NOMO-1 (cell line): Measurements from ENCODE around the gene ANAPC5.
"Not testable (repeated sequence)": the region's sequence is repeated elsewhere in the genome, so short reads cannot be mapped to it uniquely, and the experiment has no call there.

Source experiments
- DNase-seq, 2 experiments: peaks; one replicate each; lab custom pipeline; 2025; ENCODE audit not compliant: unreplicated experiment in 2 of 2; lab: John Stamatoyannopoulos, UW

Gene ANAPC5, protein sequence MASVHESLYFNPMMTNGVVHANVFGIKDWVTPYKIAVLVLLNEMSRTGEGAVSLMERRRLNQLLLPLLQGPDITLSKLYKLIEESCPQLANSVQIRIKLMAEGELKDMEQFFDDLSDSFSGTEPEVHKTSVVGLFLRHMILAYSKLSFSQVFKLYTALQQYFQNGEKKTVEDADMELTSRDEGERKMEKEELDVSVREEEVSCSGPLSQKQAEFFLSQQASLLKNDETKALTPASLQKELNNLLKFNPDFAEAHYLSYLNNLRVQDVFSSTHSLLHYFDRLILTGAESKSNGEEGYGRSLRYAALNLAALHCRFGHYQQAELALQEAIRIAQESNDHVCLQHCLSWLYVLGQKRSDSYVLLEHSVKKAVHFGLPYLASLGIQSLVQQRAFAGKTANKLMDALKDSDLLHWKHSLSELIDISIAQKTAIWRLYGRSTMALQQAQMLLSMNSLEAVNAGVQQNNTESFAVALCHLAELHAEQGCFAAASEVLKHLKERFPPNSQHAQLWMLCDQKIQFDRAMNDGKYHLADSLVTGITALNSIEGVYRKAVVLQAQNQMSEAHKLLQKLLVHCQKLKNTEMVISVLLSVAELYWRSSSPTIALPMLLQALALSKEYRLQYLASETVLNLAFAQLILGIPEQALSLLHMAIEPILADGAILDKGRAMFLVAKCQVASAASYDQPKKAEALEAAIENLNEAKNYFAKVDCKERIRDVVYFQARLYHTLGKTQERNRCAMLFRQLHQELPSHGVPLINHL

DNA sequence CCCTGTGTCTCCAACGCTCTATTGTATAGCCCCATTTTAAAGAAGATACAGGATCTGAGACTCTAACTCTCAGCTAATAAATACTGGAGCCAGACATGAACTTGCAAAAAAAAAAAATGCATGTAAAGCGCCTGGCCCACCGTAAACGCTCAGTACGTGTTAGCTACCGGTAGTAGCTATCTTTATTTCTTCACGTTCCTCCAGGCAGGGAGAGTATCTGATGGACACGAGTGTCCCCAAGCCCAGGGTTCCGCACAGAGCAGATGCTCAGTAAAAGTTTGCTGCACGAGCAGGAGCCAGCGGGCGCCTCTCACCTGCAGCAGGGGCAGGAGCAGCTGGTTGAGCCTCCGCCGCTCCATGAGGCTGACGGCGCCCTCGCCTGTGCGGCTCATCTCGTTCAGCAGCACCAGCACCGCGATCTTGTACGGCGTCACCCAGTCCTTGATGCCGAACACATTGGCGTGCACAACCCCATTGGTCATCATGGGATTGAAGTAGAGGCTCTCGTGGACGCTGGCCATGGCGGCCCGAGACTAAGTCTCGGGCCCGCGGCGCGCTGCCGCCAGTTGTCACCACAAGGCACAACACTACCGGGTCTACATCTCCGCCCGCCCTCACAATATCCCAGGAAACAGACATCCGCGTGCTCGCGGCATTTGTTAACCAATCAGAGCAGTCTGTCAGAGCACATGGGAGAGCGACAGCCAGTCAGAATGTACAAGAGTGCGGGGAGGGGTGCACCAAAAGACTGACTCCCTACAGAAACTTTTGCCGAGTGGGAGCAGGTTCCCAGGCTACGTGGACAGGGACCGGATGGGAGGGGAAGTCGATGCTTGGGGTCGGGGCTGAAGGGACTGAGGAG, at the start of gene ANAPC5:
TSS of gene ANAPC5 (minus strand) at position 592 of the 862 bp plus-strand sequence. CDS start at position 521, 71 bp downstream.
- peak; percentile 97 to 99 for DNase-seq

DNA sequence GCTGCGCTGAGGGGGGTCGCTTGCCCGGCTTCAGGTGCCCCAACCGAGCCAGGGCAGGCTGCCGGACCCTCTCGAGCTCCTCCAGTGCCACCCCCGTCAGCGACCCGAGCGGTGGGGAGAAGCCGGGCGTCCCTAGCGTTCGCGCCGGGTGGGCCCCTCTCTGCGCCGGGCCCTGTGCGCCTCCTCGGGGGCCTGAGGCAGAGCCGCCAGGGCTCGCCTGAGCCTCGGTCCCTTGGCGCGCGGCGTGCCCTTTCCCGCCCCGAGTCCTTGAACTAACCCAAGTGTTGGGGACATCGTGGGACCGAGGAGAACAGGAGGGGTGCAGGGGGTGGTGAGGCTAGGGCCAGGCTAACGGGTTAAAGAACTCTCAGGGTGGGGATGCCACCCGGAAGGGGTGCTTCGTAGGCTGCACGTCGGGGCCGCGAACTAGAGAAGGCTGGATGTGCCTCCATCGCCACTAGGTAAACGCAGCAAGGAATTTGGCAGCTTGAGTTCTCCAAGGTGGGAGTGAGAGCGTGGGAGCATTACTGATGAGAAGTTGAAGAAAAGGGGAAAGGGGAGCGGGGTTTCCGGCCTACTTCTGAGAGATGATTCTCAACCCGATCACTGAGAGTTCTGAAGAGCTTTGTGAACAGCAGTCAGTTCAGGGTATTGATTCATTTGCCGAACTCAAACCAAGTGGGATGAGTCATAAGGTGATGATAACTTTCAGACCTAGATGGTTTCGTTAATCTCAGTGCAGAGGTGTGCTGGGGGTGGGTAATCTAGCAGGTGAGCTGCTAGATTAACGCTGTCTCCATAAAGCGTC, 48.3 kb upstream of the ANAPC5 start:
- peak; percentile 29 to 34 for DNase-seq

DNA sequence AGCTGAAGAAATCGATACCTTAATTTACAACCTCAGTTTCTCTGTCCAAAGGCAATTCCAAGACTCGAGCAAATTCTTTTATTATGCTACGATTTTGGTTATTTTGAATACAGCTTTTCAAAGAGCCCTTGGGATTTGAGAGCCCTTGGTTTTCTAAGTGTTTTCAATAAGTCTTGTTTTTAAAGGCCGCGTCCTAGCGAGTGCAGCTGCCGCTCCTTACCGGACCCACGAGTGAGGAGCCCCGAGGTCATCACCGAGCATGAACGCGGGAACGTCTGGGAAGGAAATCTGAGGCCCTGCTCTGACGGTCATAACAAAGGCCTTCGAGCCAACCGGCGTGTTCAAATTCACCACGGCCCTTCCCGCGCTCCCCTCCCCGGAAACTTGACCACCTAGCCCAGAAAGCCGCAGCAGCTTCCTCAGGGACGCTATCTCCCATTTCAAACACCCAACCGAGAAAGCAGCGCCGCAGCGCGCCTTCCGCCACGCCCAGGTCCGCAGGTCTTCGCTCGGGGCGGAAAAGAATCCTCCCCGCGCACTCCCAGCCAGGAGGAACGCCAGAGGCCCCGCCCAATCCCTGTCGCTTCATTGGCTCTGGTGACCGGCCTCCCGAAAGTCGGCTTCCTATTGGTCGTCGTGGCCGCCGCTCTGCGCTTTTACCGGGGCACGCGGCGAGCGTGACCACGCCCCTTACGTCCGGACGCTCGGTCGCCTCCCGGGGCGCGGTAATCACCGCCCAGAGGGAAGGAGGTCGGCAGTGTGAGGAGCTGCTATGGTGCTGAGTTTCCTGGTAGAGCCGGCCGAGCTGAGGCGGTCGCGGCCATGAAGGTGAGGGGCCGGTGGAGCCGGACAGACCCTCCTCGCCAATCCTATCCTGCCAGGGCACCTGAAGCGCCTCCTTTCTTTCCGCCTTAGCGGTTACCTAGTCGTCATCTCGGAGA, 47.5 kb upstream of the ANAPC5 start, which contains the start of gene RNF34:
TSS of gene RNF34 (plus strand) at position 728 of the 941 bp plus-strand sequence. CDS start at position 823, 95 bp downstream.
- DNase-seq = peak; percentile 98 to 99

DNA sequence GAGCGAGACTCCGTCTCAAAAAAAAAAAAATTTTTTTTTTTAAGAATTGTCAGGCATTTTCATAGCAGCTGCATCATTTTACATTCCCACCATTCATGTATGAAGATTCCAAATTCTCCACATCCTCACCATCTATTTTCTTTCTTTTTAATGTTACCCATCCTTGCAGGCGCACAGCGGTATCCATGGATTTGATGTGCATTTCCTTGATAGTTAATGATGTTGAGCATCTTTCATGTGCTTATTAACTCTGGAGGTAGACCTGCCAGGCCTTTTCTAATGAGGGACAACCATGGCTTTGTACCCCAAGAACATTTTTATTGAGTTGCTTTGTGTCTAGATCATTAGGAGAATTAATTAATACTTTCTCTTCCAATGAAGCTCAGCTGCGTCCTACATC, 46.1 kb upstream of the ANAPC5 start:
- no peak for DNase-seq

DNA sequence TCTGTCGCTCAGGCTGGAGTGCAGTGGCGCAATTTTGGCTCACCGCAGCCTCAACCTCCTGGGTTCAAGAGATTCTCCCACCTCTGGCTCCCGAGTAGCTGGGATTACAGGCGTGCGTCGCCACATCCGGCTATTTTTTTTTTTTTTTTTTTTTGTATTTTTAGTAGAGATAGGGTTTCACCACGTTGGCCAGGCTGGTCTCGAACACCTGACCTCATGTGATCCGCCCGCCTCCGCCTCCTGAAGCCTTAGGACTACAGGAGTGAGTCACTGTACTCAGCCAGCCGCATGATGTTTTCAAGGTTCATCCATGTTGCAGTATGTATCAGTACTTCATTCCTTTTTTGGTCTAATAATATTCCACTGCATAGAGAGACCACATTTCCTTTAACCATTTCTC, 45.3 kb upstream of the ANAPC5 start:
- no peak for DNase-seq

DNA sequence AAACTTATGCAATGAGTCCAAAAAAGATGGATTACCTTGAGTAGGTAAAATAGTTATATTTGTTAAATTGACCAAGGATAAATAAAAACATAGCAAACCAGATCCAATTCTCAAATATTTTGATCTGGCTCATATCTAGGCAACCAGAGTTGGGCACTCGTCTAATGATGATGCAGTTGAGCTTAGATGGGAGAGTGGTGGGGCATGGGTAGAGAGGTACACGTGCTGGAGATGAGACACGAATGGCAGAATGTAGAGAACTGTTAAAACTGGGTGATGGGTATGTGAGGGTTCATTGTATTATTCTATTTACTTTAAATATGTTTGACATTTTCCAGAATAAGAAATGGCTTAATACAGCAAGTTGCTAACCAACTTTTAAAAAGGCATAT, 40.1 kb upstream of the ANAPC5 start:
- DNase-seq = no peak

DNA sequence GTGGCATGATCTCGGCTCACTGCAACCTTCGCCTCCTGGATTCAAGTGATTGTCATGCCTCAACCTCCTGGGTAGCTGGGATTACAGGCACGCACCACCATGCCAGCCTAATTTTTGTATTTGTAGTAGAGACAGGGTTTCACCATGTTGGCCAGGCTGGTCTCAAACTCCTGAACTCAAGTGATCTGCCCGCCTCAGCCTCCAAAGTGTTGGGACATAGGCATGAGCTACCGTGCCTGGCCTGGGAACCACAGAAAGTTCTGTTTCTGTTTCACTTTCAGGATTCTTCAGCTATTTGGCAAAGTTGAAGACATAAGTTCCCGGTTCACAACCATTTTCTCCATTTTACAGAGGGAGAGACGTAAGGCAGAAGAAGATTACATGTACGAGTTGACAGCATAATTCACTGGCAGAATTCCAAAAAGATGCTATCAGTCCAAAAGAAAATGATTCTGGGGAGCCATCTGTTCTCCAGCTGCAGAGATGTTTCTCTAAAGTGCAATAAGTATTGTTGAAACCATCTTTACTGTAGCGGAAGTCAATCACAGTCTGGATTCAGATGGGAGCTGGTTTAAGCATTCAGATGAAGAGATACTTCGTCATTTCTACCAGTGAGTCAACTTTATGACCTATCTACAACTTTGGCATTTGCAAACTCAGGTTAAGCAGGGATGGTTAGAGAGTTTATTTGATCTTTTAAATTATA, 39.6 kb upstream of the ANAPC5 start:
- DNase-seq = peak; percentile 80 to 85

DNA sequence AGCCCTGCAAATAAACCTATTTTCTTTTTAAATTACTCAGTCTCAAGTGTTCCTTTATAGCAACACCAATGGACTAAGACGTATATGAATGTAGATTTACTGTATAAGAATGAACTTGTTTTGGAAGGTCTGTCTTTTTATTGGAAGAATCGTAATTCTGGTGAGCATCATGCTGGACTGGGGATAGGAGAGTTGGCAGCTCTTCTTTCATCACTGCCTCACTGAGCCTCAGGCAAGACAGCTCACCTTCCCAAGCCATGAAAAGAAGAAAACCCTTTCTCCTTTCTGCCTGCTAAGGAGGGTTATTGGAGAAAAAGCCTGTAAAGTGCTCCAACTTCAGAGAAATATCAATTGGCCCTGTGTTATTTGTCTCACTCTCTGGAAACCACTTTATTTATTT, 38.6 kb upstream of the ANAPC5 start:
- no peak for DNase-seq

DNA sequence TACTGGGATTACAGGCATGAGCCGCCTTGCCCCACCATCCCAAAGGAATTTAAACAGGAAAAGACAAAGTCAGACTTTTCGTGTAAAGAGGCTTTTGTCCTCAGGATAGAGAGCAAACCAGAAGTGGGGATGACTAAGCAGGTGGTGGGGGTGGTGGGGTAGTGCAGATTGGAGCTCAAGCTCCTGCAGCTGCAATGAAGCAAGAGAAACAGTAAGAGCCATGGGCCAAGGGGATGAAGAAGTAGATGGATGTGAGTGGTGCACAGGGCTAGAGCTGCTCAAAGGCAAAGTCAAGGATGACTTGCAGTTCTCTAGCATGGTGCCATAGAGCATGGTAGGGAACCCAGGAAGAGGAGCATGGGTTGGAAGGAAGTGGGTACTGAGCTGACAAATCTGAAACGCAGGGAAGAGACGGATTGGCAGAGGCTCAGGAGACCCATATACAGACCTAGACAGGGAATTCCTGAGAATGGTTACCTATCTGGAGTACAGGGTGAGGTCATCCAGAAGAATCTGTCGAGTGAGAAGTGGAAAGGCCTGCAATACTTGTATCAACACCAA, 36.3 kb upstream of the ANAPC5 start:
- peak; percentile 88 to 90 for DNase-seq

DNA sequence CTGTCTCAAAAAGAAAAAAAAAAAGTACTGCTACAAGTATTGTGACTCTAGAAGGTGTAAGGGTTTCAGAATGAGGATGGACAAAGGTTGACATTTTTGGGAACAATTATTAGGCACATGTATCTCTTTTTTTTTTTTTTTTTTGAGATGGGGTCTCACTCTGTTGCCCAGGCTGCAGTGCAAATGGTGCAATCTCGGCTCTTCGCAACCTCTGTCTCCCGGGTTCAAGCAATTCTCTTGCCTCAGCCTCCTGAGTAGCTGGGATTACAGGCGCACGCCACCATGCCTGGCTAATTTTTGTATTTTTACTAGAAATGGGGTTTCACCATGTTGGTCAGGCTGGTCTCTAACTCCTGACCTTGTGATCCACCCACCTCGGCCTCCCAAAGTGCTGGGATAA, 32.7 kb upstream of the ANAPC5 start:
- DNase-seq = not testable (repeated sequence)

DNA sequence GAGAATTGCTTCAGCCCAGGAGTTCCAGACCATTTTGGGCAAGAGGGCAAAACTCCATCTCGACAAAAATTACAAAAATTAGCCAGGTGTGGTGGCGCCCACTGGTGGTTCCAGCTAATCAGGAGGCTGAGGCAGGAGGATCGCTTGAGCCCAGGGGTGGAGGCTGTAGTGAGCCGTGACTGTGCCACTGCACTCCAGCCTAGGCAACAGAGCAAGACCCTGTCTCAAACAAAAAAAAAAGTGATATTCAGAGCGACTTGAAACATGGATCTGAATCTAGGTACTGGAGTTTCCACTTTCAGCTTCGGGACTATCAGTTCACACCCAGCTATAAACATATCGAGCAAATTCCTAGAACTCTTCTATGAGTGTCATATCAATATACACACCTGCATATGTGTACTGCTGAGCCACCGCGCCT, 31.4 kb upstream of the ANAPC5 start:
- DNase-seq = no peak

DNA sequence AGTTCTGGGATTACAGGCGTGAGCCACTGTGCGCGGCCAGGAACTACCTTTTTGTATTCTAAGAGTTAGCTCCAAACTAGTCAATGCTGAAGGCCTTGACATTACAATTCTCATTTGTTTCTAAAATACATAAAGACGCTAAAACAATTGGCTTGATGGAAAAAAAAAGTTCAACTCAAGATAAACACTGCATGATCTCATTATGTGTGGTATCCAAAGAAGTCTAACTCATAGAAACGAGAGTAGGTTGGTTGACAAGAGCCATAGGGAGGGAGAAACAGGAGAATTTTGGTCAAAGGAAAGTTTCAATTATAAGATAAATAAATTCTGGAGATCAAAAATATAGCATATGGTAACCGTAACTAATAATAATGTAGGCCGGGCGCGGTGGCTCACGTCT, 27.7 kb upstream of the ANAPC5 start:
- no peak for DNase-seq

DNA sequence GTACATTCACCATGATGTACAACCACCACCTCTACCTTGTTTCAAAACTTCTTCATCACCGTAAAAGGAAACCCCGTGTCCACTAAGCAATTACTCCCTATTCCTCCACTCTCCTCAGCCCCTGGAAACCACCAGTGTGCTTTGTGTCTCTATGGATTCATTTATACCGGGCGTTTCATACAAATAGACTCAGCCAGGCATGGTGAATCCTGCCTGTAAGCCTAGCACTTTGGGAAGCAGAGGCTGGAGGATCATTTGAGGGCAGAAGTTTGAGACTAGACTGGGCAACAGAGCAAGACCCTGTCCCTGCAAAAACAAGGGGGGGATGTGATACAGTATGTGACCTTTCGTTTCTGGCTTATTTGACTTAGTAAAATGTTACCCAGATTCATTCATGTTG, 26.5 kb upstream of the ANAPC5 start:
- no peak for DNase-seq

DNA sequence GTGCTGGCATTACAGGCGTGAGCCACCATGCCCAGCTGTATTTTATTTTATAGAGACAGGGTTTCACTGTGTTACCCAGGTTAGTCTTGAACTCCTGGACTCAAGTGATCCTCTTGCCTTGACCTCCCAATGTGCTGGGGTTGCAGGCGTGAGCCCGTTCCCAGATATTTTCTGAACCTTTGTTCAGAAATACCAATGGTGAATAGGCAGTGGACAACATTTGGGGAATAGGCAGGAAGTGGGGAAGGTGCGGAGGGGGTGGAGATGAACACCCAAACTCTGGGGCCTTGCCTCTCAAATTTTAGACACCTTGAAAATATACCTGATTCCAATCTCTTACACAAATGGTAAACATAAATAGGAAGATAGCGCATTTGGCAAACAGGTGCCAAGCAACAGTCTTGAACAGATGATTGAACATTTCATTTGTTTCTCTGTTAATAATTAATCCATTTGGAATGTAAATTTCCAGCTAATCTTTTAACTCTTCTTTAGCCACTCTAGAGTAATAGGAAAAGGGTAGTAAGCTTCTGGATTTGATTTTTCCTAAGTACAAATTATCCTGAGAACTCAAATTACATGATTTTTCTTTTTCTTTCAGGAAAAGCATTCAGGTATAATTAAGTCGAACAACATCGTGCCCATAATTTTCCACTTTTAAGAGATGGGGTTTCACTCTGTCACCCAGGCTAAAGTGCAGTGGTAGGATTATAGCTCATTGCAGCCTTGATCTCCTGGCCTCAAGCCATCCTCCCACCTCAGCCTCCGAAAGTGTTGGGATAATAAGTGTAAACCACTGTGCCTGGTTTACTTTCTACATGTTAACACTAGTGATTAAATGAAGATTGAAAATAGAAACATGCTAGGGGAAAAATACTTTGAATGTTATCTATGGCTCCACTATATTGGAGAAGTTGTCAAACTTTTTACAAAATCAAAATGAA, 24.8 kb upstream of the ANAPC5 start:
- DNase-seq = no peak

DNA sequence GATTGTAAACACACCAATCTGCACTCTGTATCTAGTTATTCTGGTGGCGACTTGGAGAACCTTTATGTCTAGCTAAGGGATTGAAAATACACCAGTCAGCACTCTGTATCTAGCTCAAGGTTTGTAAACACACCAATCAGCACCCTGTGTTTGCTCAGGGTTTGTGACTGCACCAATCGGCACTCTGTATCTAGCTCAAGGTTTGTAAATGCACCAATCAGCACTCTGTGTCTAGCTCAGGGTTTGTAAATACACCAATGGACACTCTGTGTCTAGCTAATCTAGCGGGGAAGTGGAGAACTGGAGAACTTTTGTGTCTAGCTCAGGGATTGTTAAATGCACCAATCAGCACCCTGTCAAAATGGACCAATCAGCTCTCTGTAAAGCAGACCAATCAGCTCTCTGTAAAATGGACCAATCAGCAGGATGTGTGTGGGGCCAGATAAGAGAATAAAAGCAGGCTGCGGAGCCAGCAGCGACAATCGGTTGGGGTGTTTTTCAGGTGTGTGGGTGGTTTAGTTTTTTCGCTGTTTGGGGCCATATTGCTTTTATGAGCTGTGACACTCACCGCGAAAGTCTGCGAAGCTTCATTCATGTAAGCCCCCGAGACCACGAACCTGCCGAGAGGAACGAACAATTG, 22.9 kb upstream of the ANAPC5 start:
- DNase-seq = not testable (repeated sequence)

DNA sequence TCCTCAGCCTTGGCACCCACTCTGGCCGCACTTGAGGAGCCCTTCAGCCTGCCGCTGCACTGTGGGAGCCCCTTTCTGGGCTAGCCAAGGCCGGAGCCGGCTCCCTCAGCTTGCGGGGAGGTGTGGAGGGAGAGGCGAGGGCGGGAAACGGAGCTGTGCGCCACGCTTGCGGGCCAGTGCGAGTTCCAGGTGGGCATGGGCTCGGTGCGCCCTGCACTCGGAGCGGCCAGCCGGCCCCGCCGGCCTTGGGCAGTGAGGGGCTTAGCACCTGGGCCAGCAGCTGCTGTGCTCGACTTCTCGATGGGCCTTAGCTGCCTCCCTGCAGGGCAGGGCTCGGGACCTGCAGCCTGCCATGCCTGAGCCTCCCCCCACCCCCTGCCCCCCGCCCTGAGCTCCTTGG, 22.1 kb upstream of the ANAPC5 start:
- not testable (repeated sequence) for DNase-seq

DNA sequence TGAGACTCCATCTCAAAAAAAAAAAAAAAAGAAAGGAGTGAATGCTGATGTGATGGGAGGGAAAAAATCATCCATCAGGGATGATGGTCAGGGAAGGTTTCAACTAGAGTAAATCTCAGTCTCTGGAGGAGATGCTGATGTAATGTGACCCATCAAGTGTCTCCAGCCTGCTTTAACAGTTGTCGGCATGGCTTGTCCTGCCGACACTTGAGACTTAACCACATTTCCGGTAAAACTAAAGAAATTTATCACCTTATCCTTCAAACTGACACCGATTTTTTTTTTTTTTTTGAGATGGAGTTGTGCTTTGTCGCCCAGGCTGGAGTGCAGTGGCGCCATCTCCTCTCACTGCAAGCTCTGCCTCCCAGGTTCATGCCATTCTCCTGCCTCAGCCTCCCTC, 21.5 kb upstream of the ANAPC5 start:
- no peak for DNase-seq
